ENCODE results near the gene BID.

- TF ChIP-seq FOXK1 (CRISPR knock-in tag; IDR thresholded peaks at IDR 0.05): no peak
- TF ChIP-seq, protein P1, sequence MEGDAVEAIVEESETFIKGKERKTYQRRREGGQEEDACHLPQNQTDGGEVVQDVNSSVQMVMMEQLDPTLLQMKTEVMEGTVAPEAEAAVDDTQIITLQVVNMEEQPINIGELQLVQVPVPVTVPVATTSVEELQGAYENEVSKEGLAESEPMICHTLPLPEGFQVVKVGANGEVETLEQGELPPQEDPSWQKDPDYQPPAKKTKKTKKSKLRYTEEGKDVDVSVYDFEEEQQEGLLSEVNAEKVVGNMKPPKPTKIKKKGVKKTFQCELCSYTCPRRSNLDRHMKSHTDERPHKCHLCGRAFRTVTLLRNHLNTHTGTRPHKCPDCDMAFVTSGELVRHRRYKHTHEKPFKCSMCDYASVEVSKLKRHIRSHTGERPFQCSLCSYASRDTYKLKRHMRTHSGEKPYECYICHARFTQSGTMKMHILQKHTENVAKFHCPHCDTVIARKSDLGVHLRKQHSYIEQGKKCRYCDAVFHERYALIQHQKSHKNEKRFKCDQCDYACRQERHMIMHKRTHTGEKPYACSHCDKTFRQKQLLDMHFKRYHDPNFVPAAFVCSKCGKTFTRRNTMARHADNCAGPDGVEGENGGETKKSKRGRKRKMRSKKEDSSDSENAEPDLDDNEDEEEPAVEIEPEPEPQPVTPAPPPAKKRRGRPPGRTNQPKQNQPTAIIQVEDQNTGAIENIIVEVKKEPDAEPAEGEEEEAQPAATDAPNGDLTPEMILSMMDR (IDR thresholded peaks at IDR 0.05): no peak
- TF ChIP-seq TEAD4 (CRISPR knock-in tag; IDR thresholded peaks at IDR 0.05): no peak
- TF ChIP-seq SP1 (CRISPR knock-in tag; conservative IDR thresholded peaks at IDR 0.05): no peak
- no peak for TF ChIP-seq ZNF219 (CRISPR knock-in tag; IDR thresholded peaks at IDR 0.05; ENCODE audit: borderline replicate concordance)
- TF ChIP-seq, protein P2, sequence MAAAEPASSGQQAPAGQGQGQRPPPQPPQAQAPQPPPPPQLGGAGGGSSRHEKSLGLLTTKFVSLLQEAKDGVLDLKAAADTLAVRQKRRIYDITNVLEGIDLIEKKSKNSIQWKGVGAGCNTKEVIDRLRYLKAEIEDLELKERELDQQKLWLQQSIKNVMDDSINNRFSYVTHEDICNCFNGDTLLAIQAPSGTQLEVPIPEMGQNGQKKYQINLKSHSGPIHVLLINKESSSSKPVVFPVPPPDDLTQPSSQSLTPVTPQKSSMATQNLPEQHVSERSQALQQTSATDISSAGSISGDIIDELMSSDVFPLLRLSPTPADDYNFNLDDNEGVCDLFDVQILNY (CRISPR knock-in tag; IDR thresholded peaks at IDR 0.05): no peak
- TF ChIP-seq TCF7 (CRISPR knock-in tag; IDR thresholded peaks at IDR 0.05; ENCODE audit: low read depth): no peak
- TF ChIP-seq NR1H2 (CRISPR knock-in tag; IDR thresholded peaks at IDR 0.05): no peak
- no peak for TF ChIP-seq JUN (CRISPR knock-in tag; IDR thresholded peaks at IDR 0.05)
- TF ChIP-seq CBFB (CRISPR knock-in tag; IDR thresholded peaks at IDR 0.05; ENCODE audit: low read depth): no peak
- TF ChIP-seq NFYB (CRISPR knock-in tag; conservative IDR thresholded peaks at IDR 0.05; ENCODE audit: low read depth): no peak
- no peak for TF ChIP-seq E2F1 (CRISPR knock-in tag; IDR thresholded peaks at IDR 0.05)
- no peak for TF ChIP-seq NFE2L1 (CRISPR knock-in tag; IDR thresholded peaks at IDR 0.05)
- TF ChIP-seq RELA (CRISPR knock-in tag; IDR thresholded peaks at IDR 0.05; ENCODE audit: borderline replicate concordance): no peak
These were observed 78.3 kb downstream of the BID start for GRCh38 chr22:17695986-17696385.

Measured in WTC11 (cell line).